ENCODE results near the gene TNNT3.

The TNNT3 gene

DNA sequence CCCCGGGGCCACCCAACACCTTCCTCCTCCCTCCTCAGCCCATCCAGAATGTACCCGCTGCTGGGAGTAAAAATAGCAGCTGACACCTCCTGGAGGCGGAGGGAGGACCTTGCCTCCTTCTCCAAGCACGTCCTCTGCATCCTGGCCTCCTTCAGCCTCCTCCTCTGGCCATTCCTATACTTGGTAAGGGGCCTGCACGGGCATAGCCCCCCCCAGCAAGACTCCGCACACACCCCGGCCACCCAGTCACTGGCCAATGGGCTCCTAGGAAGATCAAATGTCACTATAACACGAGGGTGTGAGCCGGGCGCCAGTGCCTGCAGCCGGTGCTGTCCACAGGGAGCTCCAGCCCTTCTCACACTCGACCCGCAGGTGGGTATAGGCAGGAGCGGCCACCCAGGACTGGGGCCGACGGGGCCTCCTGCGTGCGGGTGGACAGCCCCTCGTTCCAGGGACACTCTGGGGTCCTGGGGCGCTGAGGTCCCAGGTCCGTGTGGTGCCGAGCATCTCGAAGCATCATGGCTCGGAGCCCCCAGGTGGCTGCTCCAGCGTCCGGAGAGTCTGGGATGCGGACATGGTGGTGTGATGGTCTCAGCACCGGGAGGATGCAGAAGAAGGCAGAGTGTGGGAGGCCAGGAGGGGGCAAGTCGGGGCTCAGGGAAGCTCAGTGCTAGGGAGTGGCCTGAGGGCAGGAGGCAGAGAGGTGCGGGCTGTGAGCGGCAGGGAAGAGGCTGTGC lies at the start of gene TNNT3:
TSS of gene TNNT3 (plus strand) at position 313 of the 737 bp plus-strand sequence. CDS start 3,172 bp downstream, outside the sequence.
- TF ChIP-seq EZH2phosphoT487 (conservative IDR thresholded peaks at IDR 0.05; ENCODE audit: low read length), result no peak
- TF ChIP-seq, protein P1, sequence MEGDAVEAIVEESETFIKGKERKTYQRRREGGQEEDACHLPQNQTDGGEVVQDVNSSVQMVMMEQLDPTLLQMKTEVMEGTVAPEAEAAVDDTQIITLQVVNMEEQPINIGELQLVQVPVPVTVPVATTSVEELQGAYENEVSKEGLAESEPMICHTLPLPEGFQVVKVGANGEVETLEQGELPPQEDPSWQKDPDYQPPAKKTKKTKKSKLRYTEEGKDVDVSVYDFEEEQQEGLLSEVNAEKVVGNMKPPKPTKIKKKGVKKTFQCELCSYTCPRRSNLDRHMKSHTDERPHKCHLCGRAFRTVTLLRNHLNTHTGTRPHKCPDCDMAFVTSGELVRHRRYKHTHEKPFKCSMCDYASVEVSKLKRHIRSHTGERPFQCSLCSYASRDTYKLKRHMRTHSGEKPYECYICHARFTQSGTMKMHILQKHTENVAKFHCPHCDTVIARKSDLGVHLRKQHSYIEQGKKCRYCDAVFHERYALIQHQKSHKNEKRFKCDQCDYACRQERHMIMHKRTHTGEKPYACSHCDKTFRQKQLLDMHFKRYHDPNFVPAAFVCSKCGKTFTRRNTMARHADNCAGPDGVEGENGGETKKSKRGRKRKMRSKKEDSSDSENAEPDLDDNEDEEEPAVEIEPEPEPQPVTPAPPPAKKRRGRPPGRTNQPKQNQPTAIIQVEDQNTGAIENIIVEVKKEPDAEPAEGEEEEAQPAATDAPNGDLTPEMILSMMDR (IDR thresholded peaks at IDR 0.05; ENCODE audit: insufficient read depth, low read length, poor library complexity, severe bottlenecking), result no peak
- Histone ChIP-seq H3K27me3 (ENCODE audit: low read length) (no peaks in the 10 kb centered on the region), H2AFZ (ENCODE audit: low read depth, low read length, severe bottlenecking) (no peak within 1 kb of the TSS), H3K9me2 (replicated peaks; ENCODE audit: insufficient read depth, low read length) (no peaks in the 10 kb centered on the region), H3K36me3 (ENCODE audit: low read length) (no peaks in the 10 kb centered on the region), H3K4me2 (ENCODE audit: low read depth, low read length, poor library complexity, severe bottlenecking) (no peak within 1 kb of the TSS), H4K20me1 (ENCODE audit: low read depth, low read length) (no peaks in the 10 kb centered on the region), H3K9ac (ENCODE audit: low read length) (no peak within 1 kb of the TSS), H3F3A (ENCODE audit: insufficient read depth) (no peaks in the 10 kb centered on the region), H3K9me3 (ENCODE audit: insufficient read depth, low read length) (no peaks in the 10 kb centered on the region), H3K79me2 (ENCODE audit: insufficient read depth, low read length) (no peaks in the 10 kb centered on the region), H3K27ac (ENCODE audit: low read depth, low read length) (no peak within 1 kb of the TSS), H3K4me3 (ENCODE audit: insufficient read depth, low read length, poor library complexity, severe bottlenecking) (no peak within 1 kb of the TSS)

DNA sequence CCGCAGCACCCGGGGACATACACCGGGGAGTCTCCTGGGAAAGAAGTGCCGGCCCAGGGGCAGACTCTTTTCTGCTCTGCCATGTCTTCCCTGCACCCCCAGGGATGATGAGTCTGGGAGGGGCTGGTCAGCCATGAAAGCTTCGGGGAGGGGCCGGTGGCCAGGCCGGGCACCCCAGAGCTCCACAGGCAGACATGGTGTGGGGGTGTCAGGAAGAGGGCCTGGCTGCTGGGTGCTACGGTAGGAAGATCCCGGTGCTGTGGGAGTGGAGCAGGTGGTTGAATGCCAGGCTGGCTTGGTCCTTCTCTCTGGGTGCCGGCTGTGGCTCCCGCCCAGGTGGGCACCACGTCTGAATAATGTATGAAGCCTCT lies 49.2 kb upstream of the TNNT3 start:
- Histone ChIP-seq H3K9me3 (ENCODE audit: insufficient read depth, low read length) (no peaks in the 10 kb centered on the region), H3K27ac (ENCODE audit: low read depth, low read length) (no peak overlapping the region), H3K4me2 (ENCODE audit: low read depth, low read length, poor library complexity, severe bottlenecking) (no peak overlapping the region), H3K79me2 (ENCODE audit: insufficient read depth, low read length) (no peaks in the 10 kb centered on the region), H3K9ac (ENCODE audit: low read length) (no peak overlapping the region), H3K9me2 (replicated peaks; ENCODE audit: insufficient read depth, low read length) (no peaks in the 10 kb centered on the region), H3K27me3 (ENCODE audit: low read length) (no peaks in the 10 kb centered on the region), H3K36me3 (ENCODE audit: low read length) (no peaks in the 10 kb centered on the region), H4K20me1 (ENCODE audit: low read depth, low read length) (no peaks in the 10 kb centered on the region; the same call in 1 of the 2 replicates), H2AFZ (ENCODE audit: low read depth, low read length, severe bottlenecking) (no peak overlapping the region), H3K4me3 (ENCODE audit: insufficient read depth, low read length, poor library complexity, severe bottlenecking) (no peak overlapping the region), H3F3A (ENCODE audit: insufficient read depth) (no peaks in the 10 kb centered on the region)
- TF ChIP-seq, protein P1 (IDR thresholded peaks at IDR 0.05; ENCODE audit: insufficient read depth, low read length, poor library complexity, severe bottlenecking), result no peak
- TF ChIP-seq EZH2phosphoT487 (conservative IDR thresholded peaks at IDR 0.05; ENCODE audit: low read length), result no peak

DNA sequence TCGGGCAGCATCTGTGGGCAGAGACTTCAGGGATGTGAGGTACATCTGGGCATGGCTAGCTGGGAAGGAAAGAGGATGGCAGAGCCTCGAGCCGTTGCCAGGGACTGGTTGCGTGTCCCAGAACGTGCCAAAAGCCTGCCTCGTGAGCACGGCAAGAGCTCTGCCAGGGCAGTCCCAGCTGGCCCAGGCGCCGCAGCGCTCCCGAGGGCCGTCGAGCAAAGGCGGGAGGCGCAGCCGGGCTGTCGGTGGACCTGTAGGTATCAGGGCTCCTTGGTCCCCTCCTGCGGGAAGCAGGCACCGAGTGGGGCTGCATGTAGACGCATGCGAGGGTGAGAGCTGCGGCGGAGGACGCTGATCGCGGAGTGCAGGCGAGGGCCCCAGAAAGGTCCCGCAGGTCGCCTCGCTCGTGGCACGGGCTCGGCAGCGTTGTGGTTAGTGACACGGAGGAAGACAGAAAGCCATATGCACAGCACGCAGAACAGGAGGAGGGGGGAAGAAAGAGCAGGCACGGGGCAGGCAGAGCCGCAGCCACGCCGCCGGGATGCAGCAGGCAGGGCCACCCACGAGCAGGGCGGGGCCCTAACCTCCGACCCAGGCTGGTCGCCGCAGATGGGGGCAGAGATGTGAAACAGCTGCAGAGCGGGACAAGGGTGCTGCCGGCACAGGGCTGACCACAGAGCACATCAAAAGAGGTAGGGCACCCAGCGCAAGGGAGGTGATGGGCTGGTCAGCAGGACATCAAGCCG lies 48.6 kb upstream of the TNNT3 start:
- Histone ChIP-seq H3K9me2 (replicated peaks; ENCODE audit: insufficient read depth, low read length) (no peaks in the 10 kb centered on the region), H3K9ac (ENCODE audit: low read length) (no peak overlapping the region), H3K36me3 (ENCODE audit: low read length) (no peaks in the 10 kb centered on the region), H3K9me3 (ENCODE audit: insufficient read depth, low read length) (no peaks in the 10 kb centered on the region), H3K27ac (ENCODE audit: low read depth, low read length) (no peak overlapping the region), H3K27me3 (ENCODE audit: low read length) (no peaks in the 10 kb centered on the region), H3F3A (ENCODE audit: insufficient read depth) (no peaks in the 10 kb centered on the region), H3K4me3 (ENCODE audit: insufficient read depth, low read length, poor library complexity, severe bottlenecking) (no peak overlapping the region), H2AFZ (ENCODE audit: low read depth, low read length, severe bottlenecking) (no peak overlapping the region), H3K79me2 (ENCODE audit: insufficient read depth, low read length) (no peaks in the 10 kb centered on the region), H4K20me1 (ENCODE audit: low read depth, low read length) (no peaks in the 10 kb centered on the region; the same call in 1 of the 2 replicates), H3K4me2 (ENCODE audit: low read depth, low read length, poor library complexity, severe bottlenecking) (no peak overlapping the region)
- no peak for TF ChIP-seq EZH2phosphoT487 (conservative IDR thresholded peaks at IDR 0.05; ENCODE audit: low read length)
- TF ChIP-seq, protein P1 (IDR thresholded peaks at IDR 0.05; ENCODE audit: insufficient read depth, low read length, poor library complexity, severe bottlenecking), result no peak

Data from SU-DHL-6 (cell line).